DOHH2 (cell line): ENCODE results near the gene TIMMDC1.

Experiments
- EZH2phosphoT487 ChIP-seq: fragments of 200-600 bp; sonication (generic); IDR thresholded peaks from 2 replicates; pipeline ENCODE4 v1.6.1; 2017; ENCODE audit warnings: borderline replicate concordance, mild to moderate bottlenecking, antibody characterized with exemption, low read length, moderate library complexity, mixed read lengths
- TF ChIP-seq, protein P1 (sequence below): fragments of 200-600 bp; sonication (generic); IDR thresholded peaks from one replicate; pipeline ENCODE4 v1.5.1; 2014; ENCODE audit warnings: antibody characterized with exemption, mild to moderate bottlenecking, low read depth, low read length; ENCODE audit not compliant: poor library complexity, severe bottlenecking

DNA sequence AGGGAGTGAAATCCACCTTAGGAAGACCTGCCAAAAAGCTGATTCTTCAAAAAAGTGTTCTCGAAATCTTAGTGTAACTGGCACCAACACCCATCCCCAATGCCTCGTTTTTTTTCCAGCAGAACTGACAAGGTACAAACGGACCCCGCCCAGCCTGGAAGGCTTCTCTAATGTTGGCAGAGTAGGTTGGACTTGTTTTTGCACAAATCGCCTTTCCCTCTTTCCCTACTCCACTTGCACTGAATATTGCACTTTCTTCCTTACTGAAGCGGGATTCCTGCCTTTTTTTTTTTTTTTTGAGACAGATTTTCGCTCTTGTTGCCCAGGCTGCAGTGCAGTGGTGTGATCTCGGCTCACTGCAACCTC lies 544 bp upstream of the TIMMDC1 start:
- TF ChIP-seq, protein P1, sequence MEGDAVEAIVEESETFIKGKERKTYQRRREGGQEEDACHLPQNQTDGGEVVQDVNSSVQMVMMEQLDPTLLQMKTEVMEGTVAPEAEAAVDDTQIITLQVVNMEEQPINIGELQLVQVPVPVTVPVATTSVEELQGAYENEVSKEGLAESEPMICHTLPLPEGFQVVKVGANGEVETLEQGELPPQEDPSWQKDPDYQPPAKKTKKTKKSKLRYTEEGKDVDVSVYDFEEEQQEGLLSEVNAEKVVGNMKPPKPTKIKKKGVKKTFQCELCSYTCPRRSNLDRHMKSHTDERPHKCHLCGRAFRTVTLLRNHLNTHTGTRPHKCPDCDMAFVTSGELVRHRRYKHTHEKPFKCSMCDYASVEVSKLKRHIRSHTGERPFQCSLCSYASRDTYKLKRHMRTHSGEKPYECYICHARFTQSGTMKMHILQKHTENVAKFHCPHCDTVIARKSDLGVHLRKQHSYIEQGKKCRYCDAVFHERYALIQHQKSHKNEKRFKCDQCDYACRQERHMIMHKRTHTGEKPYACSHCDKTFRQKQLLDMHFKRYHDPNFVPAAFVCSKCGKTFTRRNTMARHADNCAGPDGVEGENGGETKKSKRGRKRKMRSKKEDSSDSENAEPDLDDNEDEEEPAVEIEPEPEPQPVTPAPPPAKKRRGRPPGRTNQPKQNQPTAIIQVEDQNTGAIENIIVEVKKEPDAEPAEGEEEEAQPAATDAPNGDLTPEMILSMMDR: no peak
- TF ChIP-seq EZH2phosphoT487: no peak
